Keratinocyte (primary cell): ENCODE results near the gene NAALADL2. TPM values are rescaled to one million over a fixed set of nuclear protein-coding genes. Genes with fewer than 3 reads are reported as not detected.

Experiments
- DNase-seq: peaks from one replicate; pipeline ENCODE4 v3.0.0-alpha.2; 2011; ENCODE audit warnings: low read depth, missing footprints, low spot score
- FAIRE-seq: peaks from 2 replicates; lab custom pipeline; 2011; peaks lifted over from hg19 to GRCh38; lab: Jason Lieb, UNC
- H2AFZ ChIP-seq: 2 replicates; pipeline ENCODE4 v1.6.0; 2012; ENCODE audit warnings: low read length, control low read depth, inconsistent platforms; ENCODE audit not compliant: control insufficient read depth
- H3K27ac ChIP-seq: 2 replicates; pipeline ENCODE4 v1.5.1; 2011; ENCODE audit warnings: low read length; ENCODE audit not compliant: control insufficient read depth, insufficient read depth
- H3K27me3 ChIP-seq: 3 replicates; pipeline ENCODE4 v1.6.0; 2011; ENCODE audit warnings: low read length; ENCODE audit not compliant: control insufficient read depth, insufficient read depth; ENCODE audit errors: extremely low read depth
- H3K36me3 ChIP-seq, 2 experiments: 2 replicates in 1 of 2; 3 replicates in 1 of 2; pipeline ENCODE4 v1.5.1; 2011; ENCODE audit warnings: low read length in 2 of 2, mild to moderate bottlenecking in 1 of 2; ENCODE audit not compliant: control insufficient read depth in 2 of 2, insufficient read depth in 2 of 2; ENCODE audit errors: extremely low read depth in 1 of 2
- H3K4me1 ChIP-seq: 3 replicates; pipeline ENCODE4 v1.5.1; 2011; ENCODE audit warnings: low read length; ENCODE audit not compliant: control insufficient read depth, insufficient read depth; ENCODE audit errors: extremely low read depth
- H3K4me2 ChIP-seq: 3 replicates; pipeline ENCODE4 v1.6.0; 2011; ENCODE audit warnings: low read depth, low read length; ENCODE audit not compliant: control insufficient read depth, insufficient read depth; ENCODE audit errors: extremely low read depth
- H3K4me3 ChIP-seq, 3 experiments: fragments of 200-600 bp in 1 of 3; sonication (generic) in 1 of 3; 2 replicates in 2 of 3; 3 replicates in 1 of 3; pipeline ENCODE4 v1.5.1; 2011 to 2016; ENCODE audit warnings: low read length in 3 of 3, mild to moderate bottlenecking in 3 of 3, control low read depth in 2 of 3, inconsistent platforms in 1 of 3, low read depth in 1 of 3, mixed read lengths in 1 of 3, mixed run types in 1 of 3, moderate library complexity in 1 of 3; ENCODE audit not compliant: control insufficient read depth in 2 of 3, insufficient read depth in 2 of 3; ENCODE audit errors: extremely low read depth in 1 of 3
- H3K79me2 ChIP-seq: 2 replicates; pipeline ENCODE4 v1.6.0; 2012; ENCODE audit warnings: low read length; ENCODE audit not compliant: control insufficient read depth, insufficient read depth
- H3K9ac ChIP-seq: 3 replicates; pipeline ENCODE4 v1.6.0; 2011; ENCODE audit warnings: low read length; ENCODE audit not compliant: control insufficient read depth, insufficient read depth; ENCODE audit errors: extremely low read depth
- H3K9me1 ChIP-seq: 3 replicates; pipeline ENCODE4 v1.6.0; 2011; ENCODE audit warnings: low read length; ENCODE audit not compliant: control insufficient read depth, insufficient read depth; ENCODE audit errors: extremely low read depth
- H3K9me3 ChIP-seq: 2 replicates; pipeline ENCODE4 v1.5.1; 2012; ENCODE audit warnings: low read depth, low read length; ENCODE audit not compliant: control insufficient read depth
- H4K20me1 ChIP-seq: 3 replicates; pipeline ENCODE4 v1.6.0; 2011; ENCODE audit warnings: low read length; ENCODE audit not compliant: control insufficient read depth, insufficient read depth; ENCODE audit errors: extremely low read depth
- EZH2 ChIP-seq: IDR thresholded peaks from one replicate; pipeline ENCODE4 v1.6.1; 2012; ENCODE audit warnings: inconsistent platforms, mild to moderate bottlenecking, low read length, moderate library complexity
- dilution Hi-C: fragments of 300-500 bp; cut with MboI; formaldehyde crosslinking; loops from one replicate; pipeline ENCODE4 v1.7.0; 2020; ENCODE audit warnings: low sequenced_read_pairs; ENCODE audit not compliant: extremely low pct_ligation_motif_present
- polyA plus RNA-seq, 5 experiments: library from polyadenylated mRNA; depleted of rRNA in 3 of 5; stranded (reverse) in 3 of 5; stranded (forward) in 1 of 5; unstranded in 1 of 5; fragments of >200 nt; gene quantifications; 1 replicate in 1 of 5; 2 replicates in 3 of 5; 3 replicates in 1 of 5; pipeline versions ENCODE4 v1.2.1 to v1.2.3, GENCODE V29; 2011 to 2012; ENCODE audit warnings: missing spikeins in 2 of 5, low read depth in 1 of 5, low replicate concordance in 1 of 5
- TF ChIP-seq, protein P1 (sequence below), 3 experiments: IDR thresholded peaks in 1 of 3; conservative IDR thresholded peaks in 1 of 3; optimal IDR thresholded peaks in 1 of 3; 2 replicates in 2 of 3; 3 replicates in 1 of 3; pipeline versions ENCODE3 to v1.5.1; 2011; ENCODE audit warnings: low read length in 3 of 3, mild to moderate bottlenecking in 3 of 3, moderate library complexity in 2 of 3, control low read depth in 1 of 3, inconsistent platforms in 1 of 3; ENCODE audit not compliant: insufficient read depth in 2 of 3; ENCODE audit errors: extremely low read depth in 1 of 3

The NAALADL2 gene
- polyA plus RNA-seq, 1 donor (not counting 4 experiments of a cell fraction or from before 2014, with no cell fraction given), result 0.75 TPM

DNA sequence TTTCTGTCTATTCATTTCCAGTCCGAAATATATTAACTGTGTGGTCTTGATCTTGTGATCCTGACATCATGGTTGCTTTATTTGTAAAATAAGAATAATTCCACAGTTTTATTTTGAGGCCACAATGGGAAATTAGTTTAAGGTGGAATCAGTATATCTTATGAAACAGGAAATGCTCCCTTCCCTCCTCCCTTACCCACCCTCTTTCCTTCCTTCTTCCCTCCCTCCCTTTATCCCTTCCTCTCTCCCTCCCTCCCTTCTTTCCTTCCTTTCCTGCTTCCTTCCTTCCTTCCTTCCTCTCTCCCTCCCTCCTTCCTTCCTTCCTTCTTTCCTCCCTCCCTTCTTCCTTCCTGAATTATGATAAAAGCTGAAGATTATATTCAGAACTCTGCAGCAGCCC lies 452.3 kb downstream of the NAALADL2 start:
- H2AFZ ChIP-seq, result no peak overlapping the region
- no peaks in the 10 kb centered on the region for H3K9me1 ChIP-seq
- DNase-seq (no peak), FAIRE-seq (no peak)
- no peak overlapping the region for H3K4me2 ChIP-seq
- H3K9ac ChIP-seq, result no peak overlapping the region
- no peaks in the 10 kb centered on the region for H3K4me1 ChIP-seq
- H3K4me3 ChIP-seq, result no peak overlapping the region
- H3K27ac ChIP-seq, result no peak overlapping the region
- dilution Hi-C loops, result no loop called here
- H3K9me3 ChIP-seq, result no peaks in the 10 kb centered on the region
- no peaks in the 10 kb centered on the region for H3K27me3 ChIP-seq
- H3K79me2 ChIP-seq, result no peaks in the 10 kb centered on the region
- TF ChIP-seq, protein P1, sequence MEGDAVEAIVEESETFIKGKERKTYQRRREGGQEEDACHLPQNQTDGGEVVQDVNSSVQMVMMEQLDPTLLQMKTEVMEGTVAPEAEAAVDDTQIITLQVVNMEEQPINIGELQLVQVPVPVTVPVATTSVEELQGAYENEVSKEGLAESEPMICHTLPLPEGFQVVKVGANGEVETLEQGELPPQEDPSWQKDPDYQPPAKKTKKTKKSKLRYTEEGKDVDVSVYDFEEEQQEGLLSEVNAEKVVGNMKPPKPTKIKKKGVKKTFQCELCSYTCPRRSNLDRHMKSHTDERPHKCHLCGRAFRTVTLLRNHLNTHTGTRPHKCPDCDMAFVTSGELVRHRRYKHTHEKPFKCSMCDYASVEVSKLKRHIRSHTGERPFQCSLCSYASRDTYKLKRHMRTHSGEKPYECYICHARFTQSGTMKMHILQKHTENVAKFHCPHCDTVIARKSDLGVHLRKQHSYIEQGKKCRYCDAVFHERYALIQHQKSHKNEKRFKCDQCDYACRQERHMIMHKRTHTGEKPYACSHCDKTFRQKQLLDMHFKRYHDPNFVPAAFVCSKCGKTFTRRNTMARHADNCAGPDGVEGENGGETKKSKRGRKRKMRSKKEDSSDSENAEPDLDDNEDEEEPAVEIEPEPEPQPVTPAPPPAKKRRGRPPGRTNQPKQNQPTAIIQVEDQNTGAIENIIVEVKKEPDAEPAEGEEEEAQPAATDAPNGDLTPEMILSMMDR (optimal IDR thresholded peaks at IDR 0.05 in 1 of 3, IDR thresholded peaks at IDR 0.05 in 1 of 3, conservative IDR thresholded peaks at IDR 0.05 in 1 of 3; ENCODE audit: extremely low read depth in 1 of 3, insufficient read depth in 2 of 3, low read length in 3 of 3), result no peak
- TF ChIP-seq EZH2, result no peak
- no peaks in the 10 kb centered on the region for H3K36me3 ChIP-seq
- H4K20me1 ChIP-seq, result no peaks in the 10 kb centered on the region

DNA sequence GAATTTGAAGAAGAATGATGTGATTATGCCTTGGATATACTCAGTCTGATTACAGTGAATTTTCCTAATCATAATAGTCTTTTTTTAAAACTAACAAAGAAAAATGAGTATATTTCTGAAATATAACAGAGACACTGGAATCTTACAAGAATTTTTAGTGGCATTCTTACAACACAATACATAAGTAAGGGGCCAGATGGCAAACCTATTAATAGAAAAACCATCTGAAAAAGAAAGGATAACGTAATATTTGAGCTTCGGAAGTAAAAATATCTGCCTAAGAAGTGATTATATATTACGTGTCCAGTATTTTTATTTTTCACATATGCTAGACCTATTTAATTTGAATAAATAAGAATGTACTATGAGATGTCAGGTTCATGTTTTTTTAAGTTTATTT lies 452.8 kb downstream of the NAALADL2 start:
- no peak for TF ChIP-seq EZH2
- TF ChIP-seq, protein P1 (optimal IDR thresholded peaks at IDR 0.05 in 1 of 3, IDR thresholded peaks at IDR 0.05 in 1 of 3, conservative IDR thresholded peaks at IDR 0.05 in 1 of 3; ENCODE audit: extremely low read depth in 1 of 3, insufficient read depth in 2 of 3, low read length in 3 of 3), result no peak
- no peaks in the 10 kb centered on the region for H3K9me3 ChIP-seq
- H3K36me3 ChIP-seq, result no peaks in the 10 kb centered on the region
- DNase-seq (no peak), FAIRE-seq (no peak)
- no peak overlapping the region for H3K4me3 ChIP-seq
- no peaks in the 10 kb centered on the region for H4K20me1 ChIP-seq
- no peak overlapping the region for H3K4me2 ChIP-seq
- no peak overlapping the region for H3K9ac ChIP-seq
- dilution Hi-C loops, result no loop called here
- no peaks in the 10 kb centered on the region for H3K4me1 ChIP-seq
- no peaks in the 10 kb centered on the region for H3K79me2 ChIP-seq
- H3K9me1 ChIP-seq, result no peaks in the 10 kb centered on the region
- no peaks in the 10 kb centered on the region for H3K27me3 ChIP-seq
- H3K27ac ChIP-seq, result no peak overlapping the region
- H2AFZ ChIP-seq, result no peak overlapping the region
